Upper lobe of left lung (tissue), 6 donors: ENCODE measurements around the gene KRTAP5-10. TPM values are rescaled to one million over a fixed set of nuclear protein-coding genes. Genes with fewer than 3 reads are reported as not detected.
"Not testable (repeated sequence)": the region's sequence is repeated elsewhere in the genome, so short reads cannot be mapped to it uniquely, and the experiment has no call there.

ENCODE experiments used
- ATAC-seq, 2 donors: fragments of 200-7000 bp; cut with Tn5 transposase; one replicate each; pipeline ENCODE4 v1.9.1; 2022; ENCODE audit warnings: mild to moderate bottlenecking in 2 of 2, moderate library complexity in 2 of 2; ENCODE audit not compliant: low FRiP score in 2 of 2
- DNase-seq, 2 donors: peaks; one replicate each; pipeline ENCODE4 v3.0.0-alpha.2; 2019 to 2020
- H3K27ac ChIP-seq, 4 donors: fragments of 200-600 bp; sonication (generic); one replicate each; pipeline ENCODE4 v1.5.1; 2016 to 2019
- H3K27me3 ChIP-seq, 4 donors: fragments of 200-600 bp; sonication (generic); one replicate each; pipeline ENCODE4 v1.5.1; 2017 to 2019
- H3K36me3 ChIP-seq, 4 donors: fragments of 200-600 bp; sonication (generic); one replicate each; pipeline ENCODE4 v1.5.1; 2016 to 2019
- H3K4me1 ChIP-seq, 4 donors: fragments of 200-600 bp; sonication (generic); one replicate each; pipeline ENCODE4 v1.5.1; 2018 to 2019
- H3K4me3 ChIP-seq, 4 donors: fragments of 200-600 bp; sonication (generic); one replicate each; pipeline ENCODE4 v1.5.1; 2017 to 2019; ENCODE audit warnings: mild to moderate bottlenecking in 2 of 4, moderate library complexity in 1 of 4
- H3K9me3 ChIP-seq, 4 donors: fragments of 200-600 bp; sonication (generic); one replicate each; pipeline ENCODE4 v1.5.1; 2018 to 2019
- EP300 ChIP-seq, 4 donors: sonication (generic); formaldehyde crosslinking; IDR thresholded peaks; one replicate each; pipeline ENCODE4 v1.5.1; 2017; ENCODE audit warnings: antibody characterized with exemption in 4 of 4, control low read depth in 2 of 4
- POLR2A ChIP-seq, 4 donors: fragments of 450-650 bp; IDR thresholded peaks; one replicate each; pipeline ENCODE4 v1.5.1; 2016 to 2017; ENCODE audit warnings: antibody characterized with exemption in 4 of 4, mild to moderate bottlenecking in 2 of 4
- POLR2AphosphoS5 ChIP-seq, 2 donors: sonication (generic); formaldehyde crosslinking; IDR thresholded peaks; one replicate each; pipeline ENCODE4 v1.5.1; 2017; ENCODE audit warnings: antibody characterized with exemption in 2 of 2
- WGBS, 2 donors: methylation state at CpG; one replicate each; pipeline ENCODE4 v1.1.5; 2017 to 2018; 5-methylcytosine and 5-hydroxymethylcytosine counted together
- total RNA-seq, 6 donors: library from RNA; depleted of rRNA in 4 of 6; stranded (reverse); fragments of >200 nt in 4 of 6; gene quantifications; one replicate each; pipeline versions ENCODE4 v1.1.0 to v1.2.1, GENCODE V29; 2016 to 2021
- TF ChIP-seq, protein P1 (sequence below), 6 experiments: fragments of 450-650 bp in 4 of 6; fragments of 200-600 bp in 2 of 6; sonication (generic) in 2 of 6; IDR thresholded peaks; one replicate each; pipeline ENCODE4 v1.5.1; 2016 to 2019; ENCODE audit warnings: antibody characterized with exemption in 6 of 6
- donor health status: DM: no; HTN: no; CAD: no; lungs with moderate emphysema.
- donor health status: DM: no; HTN: yes; CAD: no; lungs with severe emphysema.

Gene KRTAP5-10
- total RNA-seq, 6 donors from 2014 or later: 0.34 TPM; not detected in 5

DNA sequence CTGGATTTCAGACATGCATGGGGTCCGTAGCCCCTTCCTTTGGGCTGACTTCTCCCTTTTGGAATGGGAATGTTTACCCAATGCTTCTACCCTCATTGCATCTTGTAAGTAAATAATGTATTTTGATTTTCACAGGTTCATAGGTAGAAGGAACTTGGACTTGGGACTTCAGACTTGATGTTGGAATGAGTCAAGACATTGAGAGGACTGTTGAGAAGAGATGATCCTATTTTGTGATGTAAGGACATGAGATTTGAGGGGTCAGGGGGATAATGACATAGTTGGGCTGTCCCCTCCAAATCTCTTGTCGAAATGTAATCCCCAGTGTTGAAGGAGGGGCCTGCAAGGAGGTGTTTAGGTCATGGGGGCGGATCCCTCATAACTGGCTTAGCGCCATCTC lies 933 bp upstream of the KRTAP5-10 start:
- Histone ChIP-seq H3K36me3 (no peaks in the 10 kb centered on the region), H3K9me3 (no peaks in the 10 kb centered on the region), H3K27ac (no peak overlapping the region), H3K27me3 (no peaks in the 10 kb centered on the region), H3K4me1 (no peaks in the 10 kb centered on the region), H3K4me3 (no peak overlapping the region)
- WGBS, 2 donors: 85 to 91% methylated on average over 4 of the region's 4 CpGs
- no peak for ATAC-seq
- no peak for DNase-seq
- TF ChIP-seq, protein P1, sequence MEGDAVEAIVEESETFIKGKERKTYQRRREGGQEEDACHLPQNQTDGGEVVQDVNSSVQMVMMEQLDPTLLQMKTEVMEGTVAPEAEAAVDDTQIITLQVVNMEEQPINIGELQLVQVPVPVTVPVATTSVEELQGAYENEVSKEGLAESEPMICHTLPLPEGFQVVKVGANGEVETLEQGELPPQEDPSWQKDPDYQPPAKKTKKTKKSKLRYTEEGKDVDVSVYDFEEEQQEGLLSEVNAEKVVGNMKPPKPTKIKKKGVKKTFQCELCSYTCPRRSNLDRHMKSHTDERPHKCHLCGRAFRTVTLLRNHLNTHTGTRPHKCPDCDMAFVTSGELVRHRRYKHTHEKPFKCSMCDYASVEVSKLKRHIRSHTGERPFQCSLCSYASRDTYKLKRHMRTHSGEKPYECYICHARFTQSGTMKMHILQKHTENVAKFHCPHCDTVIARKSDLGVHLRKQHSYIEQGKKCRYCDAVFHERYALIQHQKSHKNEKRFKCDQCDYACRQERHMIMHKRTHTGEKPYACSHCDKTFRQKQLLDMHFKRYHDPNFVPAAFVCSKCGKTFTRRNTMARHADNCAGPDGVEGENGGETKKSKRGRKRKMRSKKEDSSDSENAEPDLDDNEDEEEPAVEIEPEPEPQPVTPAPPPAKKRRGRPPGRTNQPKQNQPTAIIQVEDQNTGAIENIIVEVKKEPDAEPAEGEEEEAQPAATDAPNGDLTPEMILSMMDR (IDR thresholded peaks at IDR 0.05): no peak
- no peak for TF ChIP-seq EP300 (IDR thresholded peaks at IDR 0.05)
- TF ChIP-seq POLR2AphosphoS5 (IDR thresholded peaks at IDR 0.05): no peak
- no peak for TF ChIP-seq POLR2A (IDR thresholded peaks at IDR 0.05)

DNA sequence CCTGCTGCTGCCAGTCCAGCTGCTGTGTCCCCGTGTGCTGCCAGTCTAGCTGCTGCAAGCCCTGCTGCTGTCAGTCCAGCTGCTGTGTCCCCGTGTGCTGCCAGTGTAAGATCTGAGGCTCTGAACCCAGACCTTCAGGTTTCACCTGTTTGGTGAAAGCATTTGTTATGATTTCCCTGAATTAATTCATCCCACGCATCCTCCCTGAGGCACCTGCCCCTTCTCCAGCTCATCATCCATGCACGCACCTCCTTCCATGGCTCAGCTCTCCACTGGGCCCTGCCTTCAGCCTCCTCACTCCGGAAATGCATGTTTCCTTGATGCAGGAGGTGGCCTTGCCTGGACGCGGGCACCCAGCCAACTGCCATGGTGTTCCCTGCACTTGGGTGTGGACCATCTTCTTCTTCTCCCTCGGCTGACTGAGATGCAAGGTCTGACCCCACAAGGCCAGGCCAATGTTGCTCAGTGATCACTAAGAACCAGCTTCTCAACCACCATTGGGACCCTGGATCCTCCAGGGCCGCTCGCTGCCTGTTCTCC lies 788 bp downstream of the KRTAP5-10 start:
- ATAC-seq (no peak), DNase-seq (no peak)
- no peaks in the 10 kb centered on the region for H3K36me3 ChIP-seq
- no peak overlapping the region for H3K27ac ChIP-seq
- H3K4me1 ChIP-seq: no peaks in the 10 kb centered on the region
- H3K4me3 ChIP-seq: no peak overlapping the region
- no peaks in the 10 kb centered on the region for H3K9me3 ChIP-seq
- TF ChIP-seq EP300 (IDR thresholded peaks at IDR 0.05): no peak
- TF ChIP-seq, protein P1 (IDR thresholded peaks at IDR 0.05): no peak
- TF ChIP-seq POLR2A (IDR thresholded peaks at IDR 0.05): no peak
- TF ChIP-seq POLR2AphosphoS5 (IDR thresholded peaks at IDR 0.05): no peak
- 74 to 83% methylated on average over 10 of the region's 10 CpGs for WGBS, 2 donors
- H3K27me3 ChIP-seq: no peaks in the 10 kb centered on the region

DNA sequence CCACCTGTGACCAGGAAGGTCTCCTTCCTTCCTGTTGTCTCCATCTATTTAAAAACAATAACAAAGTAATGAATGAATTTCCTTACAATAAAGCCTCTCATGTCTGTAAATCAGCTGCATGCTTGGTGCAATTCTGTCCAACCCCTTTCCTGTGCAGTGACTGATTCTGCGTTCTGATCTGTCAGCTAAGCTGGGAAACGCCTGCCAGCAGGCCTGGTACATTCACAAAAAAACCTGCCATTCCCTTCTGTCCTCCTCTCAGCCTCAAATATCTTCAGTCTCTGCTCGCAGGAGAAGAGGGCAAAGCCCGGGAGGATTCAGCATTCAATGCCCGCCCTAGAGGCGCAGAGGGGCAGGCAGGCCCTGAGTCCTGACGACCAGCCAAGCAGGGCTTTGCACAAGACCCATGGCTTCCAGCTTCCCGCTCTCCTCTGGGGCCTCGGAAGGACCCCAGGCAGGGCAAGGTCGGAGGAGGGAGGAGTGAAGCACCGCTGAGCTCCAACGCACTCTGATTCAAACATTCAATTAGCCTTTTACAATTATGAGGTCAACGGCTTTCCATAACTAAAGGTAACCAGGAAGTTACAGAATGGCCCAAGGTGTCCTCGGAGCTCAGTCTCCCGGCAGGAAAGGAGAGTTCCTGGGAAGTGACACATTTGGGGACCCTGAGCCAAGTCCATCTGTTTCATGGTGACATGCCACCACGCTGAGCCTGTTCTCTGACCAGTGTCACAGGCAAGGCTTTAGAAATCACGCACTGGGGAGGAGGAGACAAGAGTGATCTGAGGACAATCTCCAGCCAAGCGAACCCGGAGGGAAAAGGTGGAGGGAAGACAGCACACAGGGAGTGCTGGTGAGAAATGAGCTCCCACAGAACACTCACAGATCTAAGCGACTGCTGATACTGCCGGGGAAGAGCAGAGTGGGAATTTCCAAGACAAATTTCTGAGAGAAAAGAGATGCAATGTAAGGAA lies 1.6 kb downstream of the KRTAP5-10 start:
- WGBS, 2 donors: 61 to 65% methylated on average over 13 to 19 of the region's 21 CpGs
- not testable (repeated sequence) for H3K9me3 ChIP-seq, H3K36me3 ChIP-seq, H3K27ac ChIP-seq, H3K27me3 ChIP-seq, H3K4me1 ChIP-seq, H3K4me3 ChIP-seq, ATAC-seq, DNase-seq

DNA sequence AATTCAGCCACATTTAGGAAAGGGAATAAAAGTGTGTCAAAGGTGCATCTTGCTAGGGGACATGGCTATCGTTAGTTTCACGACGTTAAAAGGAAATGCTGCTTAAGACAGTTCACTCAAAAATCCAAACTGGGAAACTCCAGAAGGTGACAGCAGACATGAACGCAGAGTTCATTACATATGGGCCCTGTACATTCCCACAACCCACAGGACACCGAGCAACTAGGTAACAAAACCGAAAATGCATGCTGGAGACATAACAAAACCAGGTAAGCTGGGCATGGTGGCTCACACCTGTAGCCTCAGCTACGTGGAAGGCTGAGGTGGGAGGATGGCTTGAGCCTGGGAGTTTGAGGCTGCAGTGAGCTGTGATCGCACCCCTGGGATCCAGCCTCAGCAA lies 2.3 kb downstream of the KRTAP5-10 start:
- H3K27me3 ChIP-seq, ATAC-seq, H3K9me3 ChIP-seq, H3K36me3 ChIP-seq, DNase-seq, H3K4me3 ChIP-seq, H3K4me1 ChIP-seq, H3K27ac ChIP-seq: not testable (repeated sequence)
- whole genome bisulfite sequencing, 2 donors: 67 to 70% methylated on average over 8 of the region's 8 CpGs

DNA sequence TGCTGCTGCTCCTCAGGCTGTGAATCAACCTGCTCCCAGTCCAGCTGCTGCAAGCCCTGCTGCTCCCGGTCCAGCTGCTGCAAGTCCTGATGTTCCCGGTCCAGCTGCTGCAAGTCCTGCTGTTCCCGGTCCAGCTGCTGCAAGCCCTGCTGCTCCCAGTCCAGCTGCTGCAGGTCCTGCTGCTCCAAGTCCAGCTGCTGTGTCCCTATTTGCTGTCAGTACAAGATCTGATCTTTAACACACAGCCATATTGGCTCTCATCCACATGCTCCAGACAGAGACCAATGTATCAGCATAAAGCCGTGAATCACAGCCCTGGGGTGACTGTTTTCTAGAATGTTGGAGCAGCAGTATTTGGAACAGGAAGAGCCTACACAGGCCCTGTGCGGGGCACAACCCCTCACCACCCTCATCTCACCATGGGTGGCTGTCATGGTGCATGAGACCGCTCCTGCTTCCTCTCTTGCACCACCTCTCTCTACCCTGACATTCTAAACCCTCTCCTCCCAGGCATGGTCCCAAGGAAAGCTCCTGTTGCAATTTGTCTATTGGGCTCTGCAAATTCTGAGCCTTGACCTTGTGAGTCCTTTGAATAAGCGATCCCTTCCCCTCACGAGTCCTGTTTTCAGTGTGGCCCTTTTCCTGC lies 3.5 kb downstream of the KRTAP5-10 start:
- Histone ChIP-seq H3K9me3 (no peaks in the 10 kb centered on the region), H3K4me1 (no peaks in the 10 kb centered on the region), H3K27me3 (no peaks in the 10 kb centered on the region), H3K36me3 (no peaks in the 10 kb centered on the region), H3K27ac (no peak overlapping the region), H3K4me3 (no peak overlapping the region)
- WGBS, 2 donors: 59 to 75% methylated on average over 6 to 8 of the region's 8 CpGs
- peak in 1 of 2 donors; percentile 47 for DNase-seq
- ATAC-seq: no peak
- TF ChIP-seq, protein P1 (IDR thresholded peaks at IDR 0.05): no peak
- TF ChIP-seq POLR2AphosphoS5 (IDR thresholded peaks at IDR 0.05) (no peak), POLR2A (IDR thresholded peaks at IDR 0.05) (no peak), EP300 (IDR thresholded peaks at IDR 0.05) (no peak)

DNA sequence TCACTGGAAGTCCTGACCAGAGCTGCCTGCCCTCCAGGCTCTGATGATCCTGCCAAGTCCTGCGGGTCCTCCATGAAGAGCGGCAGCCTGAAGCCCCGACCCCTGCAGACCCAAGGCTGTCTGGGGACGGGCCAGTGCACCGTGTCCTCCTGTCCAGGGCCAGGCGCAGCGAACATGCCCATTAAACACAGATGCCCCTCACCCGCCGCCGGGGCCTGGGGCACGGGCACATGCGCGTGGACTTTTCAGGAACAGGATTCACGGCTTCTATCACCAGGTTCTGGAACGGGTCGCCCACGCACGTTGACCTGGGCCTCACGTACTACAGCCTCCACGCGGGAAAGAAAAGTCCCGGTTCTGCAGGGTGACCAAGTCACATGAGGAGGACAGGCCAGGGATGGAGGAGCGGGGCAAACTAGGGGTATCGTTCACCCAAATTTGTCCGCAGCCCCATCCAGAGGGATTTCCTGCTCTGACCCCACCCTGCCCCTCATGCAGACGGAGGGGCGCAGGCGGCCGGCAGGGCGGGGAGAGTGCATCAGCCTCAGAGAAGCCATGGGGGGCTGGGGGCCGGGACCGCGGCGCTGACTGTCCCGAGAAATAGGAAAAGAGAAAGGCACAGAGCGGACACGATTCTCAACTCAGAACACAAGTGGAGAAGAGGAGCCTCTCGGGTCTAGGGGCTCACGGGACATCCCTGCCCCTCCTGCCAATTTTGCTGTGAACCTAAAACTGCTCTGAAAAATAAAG lies 5.9 kb downstream of the KRTAP5-10 start:
- not testable (repeated sequence) for ATAC-seq, H3K36me3 ChIP-seq, H3K27ac ChIP-seq, H3K27me3 ChIP-seq, H3K4me3 ChIP-seq, H3K9me3 ChIP-seq, H3K4me1 ChIP-seq
- 73 to 88% methylated on average over 11 to 31 of the region's 39 CpGs for WGBS, 2 donors
- peak in 1 of 2 donors; percentile 84 for DNase-seq
